Fibroblast of lung (primary cell): ENCODE results near the gene SPC25.

Source experiments
- EZH2 ChIP-seq: IDR thresholded peaks from 2 replicates; pipeline ENCODE4 v1.5.1; 2012; ENCODE audit warnings: low read length, control low read depth, mild to moderate bottlenecking; ENCODE audit errors: missing control alignments
- TF ChIP-seq, protein P1 (sequence below), 2 donors: IDR thresholded peaks in 1 of 2; conservative IDR thresholded peaks in 1 of 2; 1 replicate in 1 of 2; 2 replicates in 1 of 2; pipeline ENCODE4 v1.5.1; 2011 to 2012; ENCODE audit warnings: low read length in 2 of 2, control low read depth in 1 of 2, inconsistent platforms in 1 of 2, low read depth in 1 of 2, mild to moderate bottlenecking in 1 of 2

- no peak for TF ChIP-seq EZH2
- TF ChIP-seq, protein P1, sequence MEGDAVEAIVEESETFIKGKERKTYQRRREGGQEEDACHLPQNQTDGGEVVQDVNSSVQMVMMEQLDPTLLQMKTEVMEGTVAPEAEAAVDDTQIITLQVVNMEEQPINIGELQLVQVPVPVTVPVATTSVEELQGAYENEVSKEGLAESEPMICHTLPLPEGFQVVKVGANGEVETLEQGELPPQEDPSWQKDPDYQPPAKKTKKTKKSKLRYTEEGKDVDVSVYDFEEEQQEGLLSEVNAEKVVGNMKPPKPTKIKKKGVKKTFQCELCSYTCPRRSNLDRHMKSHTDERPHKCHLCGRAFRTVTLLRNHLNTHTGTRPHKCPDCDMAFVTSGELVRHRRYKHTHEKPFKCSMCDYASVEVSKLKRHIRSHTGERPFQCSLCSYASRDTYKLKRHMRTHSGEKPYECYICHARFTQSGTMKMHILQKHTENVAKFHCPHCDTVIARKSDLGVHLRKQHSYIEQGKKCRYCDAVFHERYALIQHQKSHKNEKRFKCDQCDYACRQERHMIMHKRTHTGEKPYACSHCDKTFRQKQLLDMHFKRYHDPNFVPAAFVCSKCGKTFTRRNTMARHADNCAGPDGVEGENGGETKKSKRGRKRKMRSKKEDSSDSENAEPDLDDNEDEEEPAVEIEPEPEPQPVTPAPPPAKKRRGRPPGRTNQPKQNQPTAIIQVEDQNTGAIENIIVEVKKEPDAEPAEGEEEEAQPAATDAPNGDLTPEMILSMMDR (conservative IDR thresholded peaks at IDR 0.05 in 1 of 2, IDR thresholded peaks at IDR 0.05 in 1 of 2; ENCODE audit: low read depth in 1 of 2, low read length in 2 of 2): no peak
Observed at GRCh38 chr2:168916331-168916675, 26.1 kb upstream of the SPC25 start.
